PFSK-1 (cell line): Measurements from ENCODE around the gene ATG7.
A peak's percentile ranks its signal among the peaks of the same experiment; 100 is the strongest.

Experiments used
- FOXP2 ChIP-seq: optimal IDR thresholded peaks from 2 replicates; pipeline ENCODE3; 2011; ENCODE audit warnings: borderline replicate concordance, control low read depth, inconsistent platforms; ENCODE audit not compliant: insufficient read depth; ENCODE audit errors: extremely low read length, extremely low read depth
- POLR2AphosphoS5 ChIP-seq: IDR thresholded peaks from 2 replicates; pipeline ENCODE4 v1.6.1; 2012; ENCODE audit warnings: low read depth, mild to moderate bottlenecking, control low read depth, low read length, moderate library complexity
- REST ChIP-seq, 2 experiments: IDR thresholded peaks; 2 replicates each; pipeline versions ENCODE4 v1.6.1 to v1.8.0; 2011 to 2012; ENCODE audit warnings: low read depth in 2 of 2, low read length in 2 of 2, control low read depth in 1 of 2, inconsistent platforms in 1 of 2, mild to moderate bottlenecking in 1 of 2, moderate library complexity in 1 of 2; ENCODE audit not compliant: insufficient read depth in 1 of 2
- SIN3A ChIP-seq: IDR thresholded peaks from 2 replicates; pipeline ENCODE4 v1.6.1; 2012; ENCODE audit warnings: mild to moderate bottlenecking, low read length, moderate library complexity, borderline replicate concordance; ENCODE audit not compliant: insufficient read depth
- TAF1 ChIP-seq: IDR thresholded peaks from 2 replicates; pipeline ENCODE4 v1.6.1; 2012; ENCODE audit warnings: low read length, control low read depth, borderline replicate concordance; ENCODE audit not compliant: insufficient read depth

The ATG7 gene

DNA sequence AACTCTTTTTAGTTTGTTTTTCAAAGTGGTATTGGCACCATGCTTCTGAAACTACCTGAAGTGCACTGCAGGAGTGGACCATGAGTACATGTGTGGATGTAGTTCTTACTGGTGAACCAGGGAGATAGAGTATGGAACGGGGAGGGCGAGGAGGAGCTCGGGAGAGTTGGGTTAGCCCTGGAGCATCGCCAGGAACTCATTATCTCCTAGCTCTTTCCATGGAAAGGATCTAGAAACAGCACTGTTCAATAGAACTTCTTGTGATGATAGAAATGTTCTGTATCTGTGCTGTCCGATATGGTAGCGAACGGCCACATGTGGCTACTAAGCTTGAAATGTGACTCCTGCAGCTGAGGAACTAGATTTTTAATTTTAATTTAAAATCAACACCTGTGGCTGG is 324.2 kb downstream of the ATG7 start:
- no peak for TF ChIP-seq POLR2AphosphoS5
- TF ChIP-seq SIN3A, result no peak
- no peak for TF ChIP-seq FOXP2
- TF ChIP-seq REST (IDR thresholded peaks at IDR 0.05; ENCODE audit: insufficient read depth in 1 of 2, low read depth in 2 of 2, low read length in 2 of 2), result no peak
- no peak for TF ChIP-seq TAF1

- TF ChIP-seq REST (IDR thresholded peaks at IDR 0.05; ENCODE audit: insufficient read depth in 1 of 2, low read depth in 2 of 2, low read length in 2 of 2) (no peak), FOXP2 (peak; percentile 15)
These were observed 328.5 kb downstream of the ATG7 start for GRCh38 chr3:11600501-11601282.

- no peak for TF ChIP-seq SIN3A
- no peak for TF ChIP-seq FOXP2
- no peak for TF ChIP-seq TAF1
- no peak for TF ChIP-seq POLR2AphosphoS5
- TF ChIP-seq REST (IDR thresholded peaks at IDR 0.05; ENCODE audit: insufficient read depth in 1 of 2, low read depth in 2 of 2, low read length in 2 of 2), result no peak
These were observed 329.4 kb downstream of the ATG7 start for GRCh38 chr3:11601446-11602238.

DNA sequence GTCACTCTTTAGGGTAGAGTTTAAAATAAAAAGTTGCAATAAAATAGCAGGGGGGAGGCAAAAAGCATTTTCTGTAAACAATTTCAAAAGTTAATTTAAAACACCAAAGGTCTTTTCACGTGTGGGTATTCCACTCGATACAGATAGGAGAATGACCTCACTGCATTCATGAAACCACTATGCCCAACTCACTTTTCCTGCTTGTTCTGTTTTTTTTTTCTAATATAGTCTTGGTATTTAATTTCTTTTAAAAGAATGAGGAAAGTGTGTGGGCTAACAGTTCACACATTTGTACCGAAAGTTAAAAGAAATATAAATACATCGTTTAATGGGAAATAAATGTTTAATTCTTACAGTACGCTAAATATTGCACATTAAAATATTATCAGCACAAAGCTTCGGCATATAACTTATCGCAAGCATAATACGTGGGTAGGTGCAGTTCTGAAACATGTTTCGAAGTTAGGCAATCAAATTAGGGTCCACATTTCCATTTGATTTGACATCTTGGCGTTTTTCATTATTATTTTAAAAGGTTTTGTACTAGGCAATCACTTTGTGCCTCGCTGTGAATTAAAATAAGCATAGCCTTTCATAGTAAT is 330.1 kb downstream of the ATG7 start:
- TF ChIP-seq SIN3A (no peak), POLR2AphosphoS5 (no peak), REST (IDR thresholded peaks at IDR 0.05; ENCODE audit: insufficient read depth in 1 of 2, low read depth in 2 of 2, low read length in 2 of 2) (no peak), TAF1 (no peak), FOXP2 (no peak)
